ENCODE measurements around the gene RACGAP1. TPM values are rescaled to one million over a fixed set of nuclear protein-coding genes. Genes with fewer than 3 reads are reported as not detected.
A peak's percentile ranks its signal among the peaks of the same experiment; 100 is the strongest.

RACGAP1 gene
- total RNA-seq, 1 donor, result 9.4 TPM

GRCh38 chr12:50056639-50056976 is 31.3 kb upstream of the RACGAP1 start:
- DNase-seq (ENCODE audit: low read depth in 2 of 3, low spot score in 2 of 3), result no peak

DNA sequence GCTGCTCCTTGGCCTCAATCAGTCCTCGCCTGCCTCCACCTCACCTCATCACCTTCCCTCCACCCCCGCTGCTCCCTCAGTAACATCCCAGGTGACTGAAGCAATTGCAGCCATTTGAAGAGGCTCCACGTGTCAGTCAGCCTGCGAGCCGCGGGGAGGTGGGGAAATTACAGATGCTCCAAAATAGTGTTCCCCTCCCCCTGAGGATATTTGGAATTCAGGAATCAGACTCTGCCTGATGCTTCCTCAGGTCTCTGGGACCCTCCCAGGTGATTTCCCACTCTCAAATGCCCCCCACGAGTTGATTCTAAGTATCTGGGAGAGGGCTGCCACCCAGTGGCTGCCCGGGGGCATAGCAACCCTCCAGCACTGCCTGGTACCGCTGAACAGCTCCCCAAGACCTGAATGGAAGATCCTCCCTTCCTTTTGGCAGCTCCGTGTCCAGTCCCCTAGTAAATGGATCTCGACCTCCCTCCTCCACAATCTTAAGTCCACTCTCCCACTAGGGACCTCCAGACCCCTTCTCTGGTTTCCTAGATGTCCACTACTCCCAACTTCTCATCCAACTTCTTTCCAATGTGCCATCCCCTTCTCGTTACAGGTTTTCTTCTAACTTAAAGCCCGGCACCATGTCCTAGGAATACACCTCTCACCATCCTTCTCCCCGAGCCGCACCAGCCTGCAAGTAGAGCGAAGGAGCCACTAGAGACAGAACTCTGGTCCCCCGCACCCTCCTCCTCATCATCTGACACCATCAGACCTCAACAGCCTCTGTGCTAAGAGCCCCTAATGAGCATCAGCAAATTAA is 30.7 kb upstream of the RACGAP1 start:
- DNase-seq (ENCODE audit: low read depth in 2 of 3, low spot score in 2 of 3), result peak in 2 of 3 donors; percentile 53 to 68

- peak in 2 of 3 donors; percentile 39 to 66 for DNase-seq (ENCODE audit: low read depth in 2 of 3, low spot score in 2 of 3)
These were observed 28.3 kb upstream of the RACGAP1 start for GRCh38 chr12:50053583-50053982.

- DNase-seq (ENCODE audit: low read depth in 2 of 3, low spot score in 2 of 3), result no peak
These were observed 27.7 kb upstream of the RACGAP1 start for GRCh38 chr12:50052964-50053363.

DNA sequence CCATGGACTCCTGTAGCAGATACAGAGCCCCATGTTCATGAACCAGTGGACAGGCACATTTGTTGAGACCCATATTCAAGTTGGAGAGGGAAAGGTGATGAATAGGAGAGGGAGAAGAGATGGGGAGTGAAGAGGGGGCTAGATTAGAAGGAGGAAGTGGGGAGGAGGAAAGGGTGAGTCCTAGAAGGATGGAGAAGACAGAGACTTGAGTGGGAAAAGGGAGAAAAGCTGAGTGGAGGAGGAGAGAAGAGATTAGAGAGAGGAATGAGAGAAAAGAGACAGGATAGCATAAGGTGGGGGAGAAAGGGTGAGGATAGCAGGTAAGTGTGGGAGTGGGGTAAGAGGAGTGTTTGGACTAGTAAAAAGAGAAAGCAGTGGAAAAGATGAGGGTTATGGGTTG is 27.2 kb upstream of the RACGAP1 start:
- no peak for DNase-seq (ENCODE audit: low read depth in 2 of 3, low spot score in 2 of 3)

DNA sequence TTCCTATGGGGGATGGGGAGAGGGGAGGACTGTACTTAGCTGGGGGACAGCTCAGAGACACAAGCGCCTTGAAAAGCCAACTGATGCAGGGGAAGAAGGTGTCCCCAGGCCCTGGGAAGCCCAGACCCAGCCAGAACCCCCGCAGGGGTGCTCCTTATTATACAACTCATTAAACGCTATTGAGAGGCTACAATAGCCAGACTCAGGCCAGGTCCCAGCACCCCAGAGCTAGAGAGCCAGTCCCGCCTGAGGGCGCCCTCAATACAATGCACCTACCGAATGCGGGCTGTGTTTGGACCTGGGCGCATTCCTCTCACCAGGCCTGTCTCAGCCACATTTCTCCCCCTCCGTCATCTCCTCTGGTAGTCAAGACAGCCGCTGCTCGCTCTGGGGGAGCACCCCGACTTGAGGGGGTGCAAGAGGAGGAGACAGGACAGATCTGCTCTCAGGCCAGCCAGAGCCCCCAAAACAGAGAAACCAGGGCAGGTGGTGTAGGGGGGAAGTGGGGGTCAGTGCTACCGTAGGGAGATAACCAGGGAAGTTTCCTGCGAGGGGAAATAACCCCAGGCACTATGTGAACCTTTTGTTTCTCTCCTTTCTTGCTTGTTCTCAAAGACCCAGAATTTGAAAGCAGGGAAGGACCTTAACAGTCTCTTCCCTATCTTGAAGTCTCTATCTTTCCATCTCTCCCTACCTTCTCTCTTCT is 26.0 kb upstream of the RACGAP1 start:
- no peak for DNase-seq (ENCODE audit: low read depth in 2 of 3, low spot score in 2 of 3)

DNA sequence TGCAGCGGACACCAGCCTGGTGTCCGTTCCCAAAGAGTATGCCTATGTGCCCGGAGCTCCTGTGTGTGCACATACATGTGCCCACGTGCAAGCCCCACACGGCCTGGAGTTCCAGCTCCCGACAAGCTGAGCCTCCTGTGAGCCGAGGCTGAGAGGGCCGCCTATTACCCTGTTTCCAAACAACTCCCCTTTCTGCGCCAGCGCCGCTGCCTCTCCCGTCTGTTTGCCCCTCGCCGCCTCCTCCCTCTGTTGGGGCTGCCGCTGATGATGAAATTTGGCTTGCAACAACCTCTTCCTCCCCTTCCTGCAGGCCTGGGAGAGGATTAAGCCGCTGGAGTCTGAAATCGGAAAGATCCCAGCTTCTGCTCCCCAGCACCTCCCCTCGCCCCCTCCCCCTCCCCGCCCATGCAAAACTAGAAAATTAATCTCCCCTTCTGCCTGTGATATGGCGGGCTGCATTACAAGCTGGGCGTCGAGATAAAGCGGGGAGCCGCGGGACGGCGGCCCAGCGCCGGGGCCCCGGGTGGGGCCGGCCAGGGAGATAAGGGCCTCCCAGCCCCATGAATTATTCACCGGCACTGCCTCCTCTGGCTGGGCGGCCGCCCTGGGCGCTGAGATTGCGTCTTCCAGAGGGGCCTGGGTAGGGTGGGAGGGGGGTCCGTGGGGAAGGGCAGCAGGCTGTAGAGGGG is 25.3 kb upstream of the RACGAP1 start:
- DNase-seq (ENCODE audit: low read depth in 2 of 3, low spot score in 2 of 3), result peak in 2 of 3 donors; percentile 89 to 92

DNA sequence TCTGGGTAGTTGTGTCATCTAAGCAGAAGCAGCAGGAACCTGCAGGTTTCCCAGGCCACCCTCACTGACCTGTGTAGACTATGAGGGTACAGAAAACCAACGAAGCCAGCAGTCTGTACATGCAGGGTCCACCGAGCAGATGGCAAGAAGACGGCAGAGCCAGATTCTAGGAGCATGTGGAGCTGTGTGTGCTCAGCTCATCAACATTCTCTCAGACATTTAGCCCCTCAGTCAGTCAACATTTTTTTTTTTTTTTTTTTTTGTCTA is 24.8 kb upstream of the RACGAP1 start:
- no peak for DNase-seq (ENCODE audit: low read depth in 2 of 3, low spot score in 2 of 3)

- DNase-seq (ENCODE audit: low read depth in 2 of 3, low spot score in 2 of 3), result no peak
These were observed 24.2 kb upstream of the RACGAP1 start for GRCh38 chr12:50049254-50050118.

- peak in 1 of 3 donors; percentile 60 for DNase-seq (ENCODE audit: low read depth in 2 of 3, low spot score in 2 of 3)
These were observed 22.5 kb upstream of the RACGAP1 start for GRCh38 chr12:50047693-50048250.

- no peak for DNase-seq (ENCODE audit: low read depth in 2 of 3, low spot score in 2 of 3)
These were observed 18.6 kb upstream of the RACGAP1 start for GRCh38 chr12:50043854-50044253.

- no peak for DNase-seq (ENCODE audit: low read depth in 2 of 3, low spot score in 2 of 3)
These were observed 18.0 kb upstream of the RACGAP1 start for GRCh38 chr12:50043308-50043707.

DNA sequence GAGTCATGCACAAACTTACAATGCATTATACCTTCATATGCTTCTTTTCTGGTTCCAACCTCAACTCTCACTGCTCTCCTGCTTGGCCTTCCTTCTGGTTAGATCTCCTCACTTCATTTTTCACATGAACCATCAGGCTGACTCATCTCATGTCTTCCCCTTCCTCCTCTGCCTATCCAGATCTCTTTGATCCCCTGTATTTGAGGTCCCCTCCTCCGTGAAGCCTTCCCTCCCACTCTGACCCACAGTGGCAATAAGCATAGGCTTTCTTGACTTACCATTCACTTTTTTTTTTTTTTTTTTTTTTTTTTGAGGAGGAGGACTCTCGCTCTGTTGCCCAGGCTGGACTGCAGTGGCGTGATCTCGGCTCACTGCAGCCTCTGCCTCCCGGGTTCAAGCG is 17.4 kb upstream of the RACGAP1 start:
- DNase-seq (ENCODE audit: low read depth in 2 of 3, low spot score in 2 of 3), result no peak

DNA sequence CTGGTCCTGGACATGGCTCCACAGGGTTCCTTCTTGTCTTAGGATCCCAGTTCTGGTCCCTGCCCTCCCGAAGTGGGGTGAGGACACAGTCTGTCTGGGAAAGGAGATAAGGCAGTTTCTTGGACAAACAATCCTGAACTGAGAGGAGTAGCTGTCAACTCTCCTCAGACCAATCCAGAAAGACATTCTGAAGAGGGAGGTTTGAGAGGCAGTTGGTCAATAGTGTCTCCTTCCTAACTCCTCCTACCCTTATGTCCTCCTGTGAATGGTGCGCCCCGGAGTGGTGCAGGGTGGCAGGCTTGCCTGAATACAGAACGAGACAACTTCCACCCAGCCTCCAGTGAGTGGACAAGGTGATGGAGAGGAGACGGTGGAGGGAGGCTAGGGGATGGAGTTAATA is 16.7 kb upstream of the RACGAP1 start:
- no peak for DNase-seq (ENCODE audit: low read depth in 2 of 3, low spot score in 2 of 3)

- no peak for DNase-seq (ENCODE audit: low read depth in 2 of 3, low spot score in 2 of 3)
These were observed 16.0 kb upstream of the RACGAP1 start for GRCh38 chr12:50041062-50041860.

DNA sequence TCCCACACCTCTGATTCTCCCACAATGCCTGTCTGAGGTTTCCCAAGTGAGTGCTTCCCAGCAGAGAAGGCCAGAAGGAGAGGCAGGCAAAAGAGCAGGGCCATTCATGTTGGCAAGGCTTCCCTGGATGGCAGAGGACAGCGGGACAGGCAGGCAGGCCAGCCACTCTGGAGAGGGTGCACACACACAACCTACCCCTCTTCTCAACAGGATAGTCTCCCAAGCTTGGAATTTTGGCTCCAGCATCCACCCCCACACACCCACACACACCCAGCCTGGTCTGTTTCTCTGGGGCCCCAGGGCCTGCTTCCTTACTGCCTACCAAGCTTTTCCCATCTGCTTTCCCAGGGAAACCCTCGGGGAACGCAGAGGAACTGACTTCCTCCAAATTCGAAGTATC is 15.4 kb upstream of the RACGAP1 start:
- no peak for DNase-seq (ENCODE audit: low read depth in 2 of 3, low spot score in 2 of 3)

DNA sequence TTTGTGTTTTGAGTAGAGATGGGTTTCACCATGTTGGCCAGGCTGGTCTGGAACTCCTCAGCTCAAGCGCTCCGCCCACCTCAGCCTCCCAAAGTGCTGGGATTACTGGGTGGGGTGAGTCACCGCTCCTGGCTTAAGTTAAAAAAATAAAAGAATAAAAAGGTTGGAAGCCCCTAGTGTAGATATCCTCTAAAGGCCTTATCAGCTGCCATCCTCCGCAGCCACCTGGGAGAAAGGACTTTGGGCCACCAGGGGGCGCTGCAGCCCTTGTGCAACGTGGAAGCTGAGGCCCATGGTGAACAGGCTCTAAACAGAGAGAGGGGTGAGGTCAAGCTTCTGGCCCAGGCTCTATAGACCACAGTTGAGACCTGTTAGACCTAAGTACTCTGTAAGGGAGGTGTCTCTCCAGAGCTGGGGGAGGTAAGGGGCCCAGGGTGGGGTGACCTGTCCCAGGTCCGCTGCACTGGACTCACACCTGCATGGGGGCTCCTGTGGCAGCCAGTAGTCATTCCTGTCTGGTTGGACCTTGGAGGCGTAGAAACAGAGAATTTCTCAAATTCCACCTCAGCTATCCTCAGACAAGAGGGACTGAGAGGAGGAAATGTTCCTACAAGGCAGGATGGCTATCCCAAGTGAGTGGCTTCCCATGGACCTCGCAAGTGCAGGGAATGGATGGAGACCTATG is 14.0 kb upstream of the RACGAP1 start:
- peak; percentile 67 to 88 (median 79) for DNase-seq (ENCODE audit: low read depth in 2 of 3, low spot score in 2 of 3)

DNA sequence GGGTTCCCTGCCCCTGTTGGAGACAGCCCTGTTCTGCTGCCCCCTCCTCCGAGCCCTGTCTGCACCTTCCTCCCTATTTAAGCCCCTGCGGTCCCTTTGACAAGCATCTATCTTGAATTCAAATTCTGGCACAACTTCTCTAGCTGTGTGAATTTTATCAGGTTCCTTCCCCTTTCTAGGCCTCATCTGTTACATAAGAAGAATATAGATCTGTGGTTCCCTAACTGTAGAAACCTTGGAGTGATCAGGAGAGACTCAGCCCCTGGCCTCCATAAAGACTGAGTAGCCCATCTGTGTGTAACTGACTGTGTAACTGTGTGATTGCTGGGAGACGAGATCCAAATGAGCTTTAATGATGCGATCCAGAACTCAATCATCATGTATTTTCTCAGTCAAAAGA is 13.0 kb upstream of the RACGAP1 start:
- no peak for DNase-seq (ENCODE audit: low read depth in 2 of 3, low spot score in 2 of 3)

- DNase-seq (ENCODE audit: low read depth in 2 of 3, low spot score in 2 of 3), result peak in 1 of 3 donors; percentile 53
These were observed 7.7 kb upstream of the RACGAP1 start for GRCh38 chr12:50032854-50033581.
